ENCODE results near the gene FBXO5. TPM values are rescaled to one million over a fixed set of nuclear protein-coding genes. Genes with fewer than 3 reads are reported as not detected.
A peak's percentile ranks its signal among the peaks of the same experiment; 100 is the strongest.

Gene FBXO5
- total and polyA plus RNA-seq, 9 donors: 2.9 to 10.4 (median 5.5) TPM

DNA sequence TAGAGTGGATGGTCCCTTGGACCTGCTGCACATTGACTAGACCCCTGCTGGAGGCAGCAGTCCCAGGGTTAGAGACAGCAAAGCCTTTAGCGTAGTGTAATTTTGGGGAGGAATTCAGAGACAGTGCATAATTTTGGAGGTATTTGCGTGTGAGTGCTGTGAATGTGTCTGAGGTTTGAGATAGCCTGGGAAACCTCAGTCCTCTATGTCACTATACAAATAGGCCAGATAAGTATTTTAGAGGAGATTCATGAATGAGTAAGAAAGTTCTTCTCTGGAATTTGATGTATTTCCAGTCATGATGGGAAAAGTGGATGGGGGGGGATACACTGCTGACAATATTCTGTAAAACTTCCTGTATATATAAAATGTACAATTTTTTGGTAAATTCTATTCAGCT lies 45.4 kb upstream of the FBXO5 start:
- Histone ChIP-seq H3K9me3 (no peaks in the 10 kb centered on the region), H3K4me1 (ENCODE audit: insufficient read depth) (no peaks in the 10 kb centered on the region), H3K4me3 (no peak overlapping the region), H3K27ac (no peak overlapping the region), H3K27me3 (no peaks in the 10 kb centered on the region), H3K36me3 (no peaks in the 10 kb centered on the region)
- intact Hi-C loops (cut with DNase I): loop anchor here in 1 of 4 donors (5.0 to 10.0 kb wide), 2 partner anchors 79 to 163 kb away; no protein-coding TSS in a partner anchor
- no peak for DNase-seq
- WGBS, 3 donors: 86 to 91% (median 90%) methylated on average over 2 of the region's 2 CpGs
- TF ChIP-seq EP300 (IDR thresholded peaks at IDR 0.05) (no peak), POLR2A (IDR thresholded peaks at IDR 0.05) (no peak)
- TF ChIP-seq, protein P1, sequence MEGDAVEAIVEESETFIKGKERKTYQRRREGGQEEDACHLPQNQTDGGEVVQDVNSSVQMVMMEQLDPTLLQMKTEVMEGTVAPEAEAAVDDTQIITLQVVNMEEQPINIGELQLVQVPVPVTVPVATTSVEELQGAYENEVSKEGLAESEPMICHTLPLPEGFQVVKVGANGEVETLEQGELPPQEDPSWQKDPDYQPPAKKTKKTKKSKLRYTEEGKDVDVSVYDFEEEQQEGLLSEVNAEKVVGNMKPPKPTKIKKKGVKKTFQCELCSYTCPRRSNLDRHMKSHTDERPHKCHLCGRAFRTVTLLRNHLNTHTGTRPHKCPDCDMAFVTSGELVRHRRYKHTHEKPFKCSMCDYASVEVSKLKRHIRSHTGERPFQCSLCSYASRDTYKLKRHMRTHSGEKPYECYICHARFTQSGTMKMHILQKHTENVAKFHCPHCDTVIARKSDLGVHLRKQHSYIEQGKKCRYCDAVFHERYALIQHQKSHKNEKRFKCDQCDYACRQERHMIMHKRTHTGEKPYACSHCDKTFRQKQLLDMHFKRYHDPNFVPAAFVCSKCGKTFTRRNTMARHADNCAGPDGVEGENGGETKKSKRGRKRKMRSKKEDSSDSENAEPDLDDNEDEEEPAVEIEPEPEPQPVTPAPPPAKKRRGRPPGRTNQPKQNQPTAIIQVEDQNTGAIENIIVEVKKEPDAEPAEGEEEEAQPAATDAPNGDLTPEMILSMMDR (IDR thresholded peaks at IDR 0.05): no peak

DNA sequence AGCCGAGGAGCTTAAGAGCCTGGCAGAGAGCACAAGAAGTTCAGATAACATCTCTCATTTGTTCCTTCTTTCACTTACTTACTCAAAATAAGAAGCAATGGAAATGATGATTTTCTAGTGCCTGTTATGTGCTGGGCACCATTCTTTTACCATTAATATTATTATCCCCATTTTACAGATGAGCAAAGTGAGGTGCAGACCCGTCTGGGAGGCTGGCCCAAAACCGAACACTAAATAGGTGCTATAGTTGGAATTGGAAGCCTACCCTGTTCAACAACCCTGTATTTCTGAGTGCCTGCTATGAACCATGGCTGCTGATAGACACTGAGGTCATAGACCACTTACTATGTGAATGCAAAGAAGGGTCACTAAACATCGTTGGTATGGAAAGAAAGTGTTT lies 44.6 kb upstream of the FBXO5 start:
- no peak for DNase-seq
- Histone ChIP-seq H3K27ac (no peak overlapping the region), H3K4me3 (no peak overlapping the region), H3K4me1 (ENCODE audit: insufficient read depth) (no peaks in the 10 kb centered on the region), H3K36me3 (no peaks in the 10 kb centered on the region), H3K27me3 (no peaks in the 10 kb centered on the region), H3K9me3 (no peaks in the 10 kb centered on the region)
- WGBS, 3 donors: 82 to 90% (median 88%) methylated on average over 4 of the region's 4 CpGs
- TF ChIP-seq, protein P1 (IDR thresholded peaks at IDR 0.05): no peak
- intact Hi-C loops (cut with DNase I): loop anchor here in 1 of 4 donors (5.0 to 10.0 kb wide), 2 partner anchors 80 to 163 kb away; no protein-coding TSS in a partner anchor

DNA sequence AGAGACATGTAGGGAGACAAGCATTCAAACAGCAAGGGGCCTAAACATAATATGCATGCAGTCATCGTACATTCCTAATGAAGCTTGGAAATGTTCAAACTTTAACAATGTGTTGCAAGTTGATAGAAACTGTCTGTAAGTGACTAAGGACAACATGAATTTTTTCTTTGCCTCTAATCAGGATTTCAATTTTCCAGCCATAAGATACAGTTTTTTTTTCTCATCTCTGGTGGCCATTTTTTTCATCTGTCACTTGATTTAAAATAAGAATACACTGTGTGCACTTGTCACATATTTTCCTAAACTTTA lies 41.8 kb upstream of the FBXO5 start:
- intact Hi-C loops (cut with DNase I): loop anchor here in 1 of 4 donors (5.0 to 10.0 kb wide), 2 partner anchors 83 to 160 kb away; no protein-coding TSS in a partner anchor
- DNase-seq: no peak
- Histone ChIP-seq H3K4me1 (ENCODE audit: insufficient read depth) (no peaks in the 10 kb centered on the region), H3K4me3 (no peak overlapping the region), H3K27me3 (no peaks in the 10 kb centered on the region), H3K9me3 (no peaks in the 10 kb centered on the region), H3K27ac (no peak overlapping the region), H3K36me3 (no peaks in the 10 kb centered on the region)
- no peak for TF ChIP-seq EP300 (IDR thresholded peaks at IDR 0.05)
- TF ChIP-seq, protein P1 (IDR thresholded peaks at IDR 0.05): no peak
- no peak for TF ChIP-seq POLR2A (IDR thresholded peaks at IDR 0.05)
- WGBS, 3 donors: 28 to 38% (median 37%) methylated on average over 1 of the region's 1 CpG

DNA sequence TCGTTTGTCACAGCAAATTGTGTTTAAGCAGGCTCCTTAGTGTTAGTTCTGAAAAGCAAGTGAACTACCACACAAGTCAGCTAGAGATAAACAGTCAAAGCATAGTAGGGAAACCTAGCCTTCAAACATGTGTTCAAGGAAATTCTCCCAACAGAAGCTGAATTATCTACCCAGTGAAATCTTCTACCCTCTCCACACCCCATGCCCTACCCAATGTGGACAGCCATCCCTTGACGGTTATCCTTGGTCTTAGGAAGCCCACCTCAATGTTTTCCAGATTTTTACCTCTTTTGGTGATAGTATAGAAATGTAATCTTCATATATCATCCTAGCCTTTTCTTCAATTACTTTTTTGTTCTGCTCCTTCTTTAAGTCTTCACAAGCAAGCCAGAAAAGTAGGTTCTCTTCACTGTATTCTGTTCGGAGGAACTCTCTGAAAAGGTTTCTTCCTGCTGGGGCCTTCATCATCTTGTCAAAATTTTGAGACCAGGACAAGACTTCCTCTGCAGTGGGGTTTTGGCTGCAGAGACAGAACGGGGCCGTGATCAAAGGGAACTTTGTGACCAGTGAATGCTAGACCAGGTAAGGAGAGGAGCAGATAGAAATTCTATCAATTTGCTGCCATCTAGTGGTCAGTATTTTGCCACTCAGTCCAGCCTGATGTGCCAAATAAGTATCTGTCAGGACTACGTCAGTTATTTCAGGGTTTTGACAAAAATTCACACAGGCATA lies 41.3 kb upstream of the FBXO5 start:
- Histone ChIP-seq H3K4me3 (no peak overlapping the region), H3K4me1 (ENCODE audit: insufficient read depth) (no peaks in the 10 kb centered on the region), H3K27ac (no peak overlapping the region), H3K36me3 (no peaks in the 10 kb centered on the region), H3K9me3 (no peaks in the 10 kb centered on the region), H3K27me3 (no peaks in the 10 kb centered on the region)
- intact Hi-C loops (cut with DNase I): loop anchor here in 1 of 4 donors (10.0 kb wide), 1 partner anchor 159 kb away; no protein-coding TSS in a partner anchor
- DNase-seq: peak in 2 of 5 donors; percentile 14 to 34
- WGBS, 3 donors: 46 to 47% (median 47%) methylated on average over 6 of the region's 6 CpGs
- TF ChIP-seq, protein P1 (IDR thresholded peaks at IDR 0.05): peak; percentile 47 to 56 (median 48)
- no peak for TF ChIP-seq EP300 (IDR thresholded peaks at IDR 0.05)

Data from ovary (tissue), 9 donors.